ENCODE measurements around the gene RNF144A. TPM values are rescaled to one million over a fixed set of nuclear protein-coding genes. Genes with fewer than 3 reads are reported as not detected.

Gene RNF144A
- total RNA-seq, 1 experiment from 2014 or later: 13.0 TPM

DNA sequence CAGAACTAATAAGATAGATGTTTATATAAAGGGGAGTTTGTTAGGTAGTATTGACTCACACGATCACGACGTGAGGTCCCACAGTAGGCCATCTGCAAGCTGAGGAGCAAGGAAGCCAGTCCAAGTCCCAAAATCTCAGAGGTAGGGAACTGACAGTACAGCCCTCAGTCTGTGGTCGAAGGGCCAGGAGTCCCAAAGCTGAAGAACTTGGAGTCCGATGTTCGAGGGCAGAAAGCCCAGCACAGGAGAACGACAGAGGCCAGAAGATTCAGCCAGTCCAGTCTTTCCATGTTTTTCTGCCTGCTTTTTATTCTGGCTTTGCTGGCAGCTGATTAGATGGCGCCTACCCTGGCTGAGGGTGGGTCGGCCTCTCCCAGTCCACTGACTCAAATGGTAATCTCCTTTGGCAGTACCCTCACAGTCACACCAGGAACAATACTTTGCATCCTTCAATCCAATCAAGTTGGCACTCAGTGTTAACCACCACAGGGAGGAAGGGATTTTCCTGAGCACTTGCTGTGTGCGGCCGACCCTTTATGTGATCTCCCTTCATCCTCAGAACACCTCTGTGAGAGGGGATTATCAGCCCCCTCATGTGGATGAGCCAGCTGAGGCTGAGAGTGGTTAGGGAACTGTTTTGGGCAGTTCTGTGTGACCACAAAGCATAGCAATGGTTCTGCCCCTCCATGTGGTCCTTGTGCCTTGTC, 78.3 kb downstream of the RNF144A start:
- DNase-seq (ENCODE audit: low read depth, low spot score): no peak
- no peak overlapping the region for H3K9ac ChIP-seq (ENCODE audit: low read length)
- ChIA-PET RAD21 (ENCODE audit: low non-redundant PET in 1 of 2, low total read pairs in 2 of 2, uncharacterized antibody in 2 of 2, unreplicated experiment in 2 of 2) (no interaction called here), POLR2A (no interaction called here), CTCF (no interaction called here)
- TF ChIP-seq POLR2AphosphoS5 (IDR thresholded peaks at IDR 0.05; ENCODE audit: low read depth, low read length): no peak
- TF ChIP-seq, protein P1, sequence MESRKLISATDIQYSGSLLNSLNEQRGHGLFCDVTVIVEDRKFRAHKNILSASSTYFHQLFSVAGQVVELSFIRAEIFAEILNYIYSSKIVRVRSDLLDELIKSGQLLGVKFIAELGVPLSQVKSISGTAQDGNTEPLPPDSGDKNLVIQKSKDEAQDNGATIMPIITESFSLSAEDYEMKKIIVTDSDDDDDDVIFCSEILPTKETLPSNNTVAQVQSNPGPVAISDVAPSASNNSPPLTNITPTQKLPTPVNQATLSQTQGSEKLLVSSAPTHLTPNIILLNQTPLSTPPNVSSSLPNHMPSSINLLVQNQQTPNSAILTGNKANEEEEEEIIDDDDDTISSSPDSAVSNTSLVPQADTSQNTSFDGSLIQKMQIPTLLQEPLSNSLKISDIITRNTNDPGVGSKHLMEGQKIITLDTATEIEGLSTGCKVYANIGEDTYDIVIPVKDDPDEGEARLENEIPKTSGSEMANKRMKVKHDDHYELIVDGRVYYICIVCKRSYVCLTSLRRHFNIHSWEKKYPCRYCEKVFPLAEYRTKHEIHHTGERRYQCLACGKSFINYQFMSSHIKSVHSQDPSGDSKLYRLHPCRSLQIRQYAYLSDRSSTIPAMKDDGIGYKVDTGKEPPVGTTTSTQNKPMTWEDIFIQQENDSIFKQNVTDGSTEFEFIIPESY (IDR thresholded peaks at IDR 0.05; ENCODE audit: extremely low read depth, insufficient replicate concordance, low read length): no peak
- no peak for TF ChIP-seq ZNF274 (IDR thresholded peaks at IDR 0.05; ENCODE audit: low read depth, low read length)
- TF ChIP-seq, protein P2, sequence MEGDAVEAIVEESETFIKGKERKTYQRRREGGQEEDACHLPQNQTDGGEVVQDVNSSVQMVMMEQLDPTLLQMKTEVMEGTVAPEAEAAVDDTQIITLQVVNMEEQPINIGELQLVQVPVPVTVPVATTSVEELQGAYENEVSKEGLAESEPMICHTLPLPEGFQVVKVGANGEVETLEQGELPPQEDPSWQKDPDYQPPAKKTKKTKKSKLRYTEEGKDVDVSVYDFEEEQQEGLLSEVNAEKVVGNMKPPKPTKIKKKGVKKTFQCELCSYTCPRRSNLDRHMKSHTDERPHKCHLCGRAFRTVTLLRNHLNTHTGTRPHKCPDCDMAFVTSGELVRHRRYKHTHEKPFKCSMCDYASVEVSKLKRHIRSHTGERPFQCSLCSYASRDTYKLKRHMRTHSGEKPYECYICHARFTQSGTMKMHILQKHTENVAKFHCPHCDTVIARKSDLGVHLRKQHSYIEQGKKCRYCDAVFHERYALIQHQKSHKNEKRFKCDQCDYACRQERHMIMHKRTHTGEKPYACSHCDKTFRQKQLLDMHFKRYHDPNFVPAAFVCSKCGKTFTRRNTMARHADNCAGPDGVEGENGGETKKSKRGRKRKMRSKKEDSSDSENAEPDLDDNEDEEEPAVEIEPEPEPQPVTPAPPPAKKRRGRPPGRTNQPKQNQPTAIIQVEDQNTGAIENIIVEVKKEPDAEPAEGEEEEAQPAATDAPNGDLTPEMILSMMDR (IDR thresholded peaks at IDR 0.05 in 2 of 3, conservative IDR thresholded peaks at IDR 0.05 in 1 of 3; ENCODE audit: borderline replicate concordance in 1 of 3, insufficient read depth in 1 of 3, low read depth in 2 of 3, low read length in 2 of 3): no peak
- TF ChIP-seq CEBPB (IDR thresholded peaks at IDR 0.05; ENCODE audit: low read depth): no peak
- TF ChIP-seq MAX (IDR thresholded peaks at IDR 0.05): no peak
- TF ChIP-seq SRF (IDR thresholded peaks at IDR 0.05; ENCODE audit: low read depth): no peak
- no peak for TF ChIP-seq POLR2A (IDR thresholded peaks at IDR 0.05; ENCODE audit: borderline replicate concordance, extremely low read depth, insufficient read depth, insufficient read length)
- TF ChIP-seq TCF7L2 (IDR thresholded peaks at IDR 0.05; ENCODE audit: borderline replicate concordance, extremely low read depth, insufficient read depth, insufficient read length): no peak
- no peak for TF ChIP-seq ATF3 (IDR thresholded peaks at IDR 0.05)
- TF ChIP-seq JUND (IDR thresholded peaks at IDR 0.05): no peak
- TF ChIP-seq FOSL1 (IDR thresholded peaks at IDR 0.05; ENCODE audit: low read depth): no peak
- TF ChIP-seq EZH2 (IDR thresholded peaks at IDR 0.05): no peak
- TF ChIP-seq ZFX (IDR thresholded peaks at IDR 0.05): no peak
- no peak for TF ChIP-seq REST (IDR thresholded peaks at IDR 0.05; ENCODE audit: low read depth)
- no peak for TF ChIP-seq SIN3A (IDR thresholded peaks at IDR 0.05; ENCODE audit: low read depth)
- no peak for TF ChIP-seq SP1 (IDR thresholded peaks at IDR 0.05; ENCODE audit: low read depth)
- no peaks in the 10 kb centered on the region for H3K4me1 ChIP-seq (ENCODE audit: control insufficient read depth in 1 of 2, insufficient read depth in 2 of 2, low read length in 2 of 2)
- no peak overlapping the region for H3K4me3 ChIP-seq (replicated peaks in 1 of 2; ENCODE audit: low read depth in 1 of 2, low read length in 2 of 2)
- BruUV-seq (replicated peaks): no TSS peak
- H2AFZ ChIP-seq (ENCODE audit: low read depth, low read length, poor library complexity, severe bottlenecking): no peak overlapping the region
- H3K9me2 ChIP-seq (ENCODE audit: insufficient read depth): no peaks in the 10 kb centered on the region
- no peak overlapping the region for H3K4me2 ChIP-seq (ENCODE audit: low read length)
- ATAC-seq: no peak
- intact Hi-C loops (cut with micrococcal nuclease): no loop called here
- H3K27me3 ChIP-seq (ENCODE audit: insufficient read depth, low read length): no peaks in the 10 kb centered on the region
- H4K20me1 ChIP-seq (ENCODE audit: insufficient read depth): no peaks in the 10 kb centered on the region
- no peaks in the 10 kb centered on the region for H3K36me3 ChIP-seq (ENCODE audit: control insufficient read depth in 1 of 2, insufficient read depth in 2 of 2, low read length in 2 of 2)
- H3K79me2 ChIP-seq (ENCODE audit: insufficient read depth, low read length): no peaks in the 10 kb centered on the region
- H3K27ac ChIP-seq (ENCODE audit: low read depth, low read length): no peak overlapping the region
- H3K9me3 ChIP-seq (ENCODE audit: control insufficient read depth in 1 of 2, insufficient read depth in 1 of 2, low read depth in 1 of 2, low read length in 2 of 2): no peaks in the 10 kb centered on the region

Data from HCT116 (cell line).